MCF 10A (cell line): ENCODE measurements around the gene MNT. TPM values are rescaled to one million over a fixed set of nuclear protein-coding genes. Genes with fewer than 3 reads are reported as not detected.

Experiments used
- BruUV-seq: library from RNA; stranded (reverse); fragments of 400-500 nt; replicated peaks from 2 replicates; lab custom pipeline; 2021; lab: Mats Ljungman, UMichigan
- CTCF ChIA-PET: fragments of 300-600 bp; sonication (Branson Sonifier 250); formaldehyde crosslinking; extraction: SDS; loops from one replicate; lab custom pipeline; 2021; ENCODE audit warnings: antibody characterized with exemption, inconsistent platforms; lab: Yijun Ruan, JAX
- POLR2A ChIA-PET: fragments of 300-600, 350-650 bp; sonication (Branson Sonifier 250); formaldehyde crosslinking; extraction: SDS; loops from one replicate; lab custom pipeline; 2020; ENCODE audit warnings: antibody characterized with exemption, inconsistent platforms; lab: Yijun Ruan, JAX
- DNase-seq: peaks from one replicate; pipeline ENCODE4 v3.0.0-alpha.2; 2018; ENCODE audit not compliant: unreplicated experiment
- H3K27ac Mint-ChIP-seq: one replicate; pipeline ENCODE4 v1.8.0; 2022; ENCODE audit warnings: mild to moderate bottlenecking, low read depth, mixed read lengths; ENCODE audit not compliant: unreplicated experiment
- H3K27me3 Mint-ChIP-seq: one replicate; pipeline ENCODE4 v1.8.0; 2022; ENCODE audit warnings: mixed read lengths; ENCODE audit not compliant: insufficient read depth, unreplicated experiment
- H3K36me3 Mint-ChIP-seq: one replicate; pipeline ENCODE4 v1.8.0; 2022; ENCODE audit warnings: mild to moderate bottlenecking, moderate library complexity, mixed read lengths; ENCODE audit not compliant: insufficient read depth, unreplicated experiment
- H3K4me1 Mint-ChIP-seq: one replicate; pipeline ENCODE4 v1.8.0; 2022; ENCODE audit warnings: mixed read lengths; ENCODE audit not compliant: insufficient read depth, unreplicated experiment
- H3K4me3 Mint-ChIP-seq: one replicate; pipeline ENCODE4 v1.8.0; 2022; ENCODE audit warnings: mild to moderate bottlenecking, moderate library complexity, mixed read lengths; ENCODE audit not compliant: unreplicated experiment
- H3K9me3 Mint-ChIP-seq: one replicate; pipeline ENCODE4 v1.8.0; 2022; ENCODE audit warnings: mixed read lengths; ENCODE audit not compliant: unreplicated experiment
- intact Hi-C: fragments of 100-400 bp; cut with micrococcal nuclease; formaldehyde crosslinking; loops from 2 replicates; pipeline ENCODE4 v1.14.1; 2022
- total RNA-seq: library from RNA; stranded (reverse); gene quantifications from 2 replicates; pipeline ENCODE4 v1.2.3, GENCODE V29; 2022
- TF ChIP-seq, protein P1 (sequence below): fragments of 200-600 bp; IDR thresholded peaks from one replicate; pipeline ENCODE4 v1.8.0; 2022; ENCODE audit warnings: antibody characterized with exemption, mild to moderate bottlenecking; ENCODE audit not compliant: unreplicated experiment

The MNT gene
- total RNA-seq, 1 experiment from 2014 or later = 25.5 TPM

DNA sequence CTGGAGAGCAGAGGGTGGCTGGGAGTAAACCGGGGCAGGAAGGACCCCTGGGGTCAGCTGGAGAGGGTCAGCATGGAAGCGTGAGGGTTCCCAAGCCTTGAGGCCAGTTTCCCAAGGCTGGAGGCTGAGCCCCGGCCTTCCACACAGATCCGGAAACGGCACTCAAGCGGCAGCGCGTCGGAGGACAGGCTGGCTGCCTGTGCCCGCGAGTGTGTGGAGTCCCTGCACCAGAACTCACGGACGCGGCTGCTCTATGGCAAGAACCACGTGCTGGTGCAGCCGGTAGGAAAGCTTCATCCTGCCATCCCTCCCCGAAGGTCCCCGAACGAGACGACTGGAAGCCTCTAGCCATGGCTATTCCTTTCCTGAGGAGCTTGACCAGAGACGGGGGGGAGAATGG is 37.5 kb downstream of the MNT start:
- TF ChIP-seq, protein P1, sequence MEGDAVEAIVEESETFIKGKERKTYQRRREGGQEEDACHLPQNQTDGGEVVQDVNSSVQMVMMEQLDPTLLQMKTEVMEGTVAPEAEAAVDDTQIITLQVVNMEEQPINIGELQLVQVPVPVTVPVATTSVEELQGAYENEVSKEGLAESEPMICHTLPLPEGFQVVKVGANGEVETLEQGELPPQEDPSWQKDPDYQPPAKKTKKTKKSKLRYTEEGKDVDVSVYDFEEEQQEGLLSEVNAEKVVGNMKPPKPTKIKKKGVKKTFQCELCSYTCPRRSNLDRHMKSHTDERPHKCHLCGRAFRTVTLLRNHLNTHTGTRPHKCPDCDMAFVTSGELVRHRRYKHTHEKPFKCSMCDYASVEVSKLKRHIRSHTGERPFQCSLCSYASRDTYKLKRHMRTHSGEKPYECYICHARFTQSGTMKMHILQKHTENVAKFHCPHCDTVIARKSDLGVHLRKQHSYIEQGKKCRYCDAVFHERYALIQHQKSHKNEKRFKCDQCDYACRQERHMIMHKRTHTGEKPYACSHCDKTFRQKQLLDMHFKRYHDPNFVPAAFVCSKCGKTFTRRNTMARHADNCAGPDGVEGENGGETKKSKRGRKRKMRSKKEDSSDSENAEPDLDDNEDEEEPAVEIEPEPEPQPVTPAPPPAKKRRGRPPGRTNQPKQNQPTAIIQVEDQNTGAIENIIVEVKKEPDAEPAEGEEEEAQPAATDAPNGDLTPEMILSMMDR = no peak
- ChIA-PET CTCF (interaction anchor here (0.6 to 4.0 kb wide), 4 partner anchors 10 to 1348 kb away, joined by 3 to 22 read pairs (median 6); no protein-coding TSS in a partner anchor), POLR2A (interaction anchor here (0.7 to 1.0 kb wide), 2 partner anchors 20 to 29 kb away, joined by 4 to 5 read pairs; no protein-coding TSS in a partner anchor)
- no peak overlapping the region for H3K4me3 Mint-ChIP-seq
- no TSS peak for BruUV-seq
- intact Hi-C loops = no loop called here
- H3K27ac Mint-ChIP-seq = no peak overlapping the region
- DNase-seq = no peak
- H3K27me3 Mint-ChIP-seq = no peaks in the 10 kb centered on the region
- H3K4me1 Mint-ChIP-seq = peaks cover 17% of the 10 kb centered on the region
- no peaks in the 10 kb centered on the region for H3K9me3 Mint-ChIP-seq
- peaks cover 39% of the 10 kb centered on the region for H3K36me3 Mint-ChIP-seq

DNA sequence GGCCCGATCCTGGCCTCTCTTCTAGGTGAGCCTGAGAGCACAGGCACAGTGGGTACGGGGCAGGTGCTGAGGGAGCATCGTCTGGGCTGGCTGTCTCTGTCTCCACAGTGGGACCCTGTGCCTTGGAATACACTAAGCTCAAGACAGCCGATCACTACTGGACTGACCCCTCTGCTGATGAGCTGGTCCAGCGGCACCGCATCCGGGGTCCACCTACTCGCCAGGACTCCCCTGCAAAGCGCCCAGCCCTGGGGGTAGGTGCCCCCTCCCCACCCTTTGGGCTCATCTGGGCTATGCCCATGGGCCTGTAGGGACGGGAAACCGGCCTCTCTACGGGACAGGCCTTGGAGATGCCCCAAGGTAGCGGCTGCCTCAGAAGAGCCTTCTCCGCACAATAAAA is 38.0 kb downstream of the MNT start:
- Mint-ChIP-seq H3K9me3 (no peaks in the 10 kb centered on the region), H3K4me1 (peaks cover 17% of the 10 kb centered on the region), H3K36me3 (peaks cover 39% of the 10 kb centered on the region), H3K27me3 (no peaks in the 10 kb centered on the region), H3K27ac (no peak overlapping the region), H3K4me3 (no peak overlapping the region)
- DNase-seq = no peak
- intact Hi-C loops = no loop called here
- ChIA-PET CTCF (interaction anchor here (0.6 to 4.0 kb wide), 4 partner anchors 10 to 1348 kb away, joined by 3 to 22 read pairs (median 6); no protein-coding TSS in a partner anchor), POLR2A (interaction anchor here (1.0 kb wide), 1 partner anchor 20 kb away, joined by 4 read pairs; no protein-coding TSS in a partner anchor)
- TF ChIP-seq, protein P1 = no peak
- BruUV-seq = no TSS peak

DNA sequence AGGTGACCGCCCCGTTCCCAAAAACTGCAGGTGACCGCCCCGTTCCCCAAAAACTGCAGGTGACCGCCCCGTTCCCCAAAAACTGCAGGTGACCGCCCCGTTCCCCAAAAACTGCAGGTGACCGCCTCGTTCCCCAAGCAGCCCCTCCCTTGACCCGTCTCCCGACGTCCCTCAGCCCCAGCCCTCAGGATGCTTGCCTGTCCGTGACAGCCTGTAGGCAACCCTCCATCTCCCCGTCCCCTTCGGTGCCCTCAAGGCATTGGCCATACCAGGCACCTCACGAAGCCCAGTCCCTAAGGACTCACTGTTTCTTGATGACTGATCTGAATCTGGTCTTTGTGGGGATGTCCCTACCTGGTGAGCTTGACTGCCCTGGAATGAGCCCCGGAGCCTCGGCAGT is 38.4 kb downstream of the MNT start:
- no peak for DNase-seq
- TF ChIP-seq, protein P1 = no peak
- Mint-ChIP-seq H3K4me3 (no peak overlapping the region), H3K9me3 (no peaks in the 10 kb centered on the region), H3K27ac (no peak overlapping the region), H3K4me1 (peaks cover 17% of the 10 kb centered on the region), H3K36me3 (peaks cover 35% of the 10 kb centered on the region), H3K27me3 (no peaks in the 10 kb centered on the region)
- intact Hi-C loops = no loop called here
- CTCF ChIA-PET = interaction anchor here (0.6 to 4.0 kb wide), 3 partner anchors 9 to 166 kb away, joined by 3 to 22 read pairs (median 4); no protein-coding TSS in a partner anchor
- no TSS peak for BruUV-seq
- POLR2A ChIA-PET = interaction anchor here (5.2 kb wide), 1 partner anchor 26 kb away, joined by 31 read pairs; the partner anchor contains the start of gene TSR1

DNA sequence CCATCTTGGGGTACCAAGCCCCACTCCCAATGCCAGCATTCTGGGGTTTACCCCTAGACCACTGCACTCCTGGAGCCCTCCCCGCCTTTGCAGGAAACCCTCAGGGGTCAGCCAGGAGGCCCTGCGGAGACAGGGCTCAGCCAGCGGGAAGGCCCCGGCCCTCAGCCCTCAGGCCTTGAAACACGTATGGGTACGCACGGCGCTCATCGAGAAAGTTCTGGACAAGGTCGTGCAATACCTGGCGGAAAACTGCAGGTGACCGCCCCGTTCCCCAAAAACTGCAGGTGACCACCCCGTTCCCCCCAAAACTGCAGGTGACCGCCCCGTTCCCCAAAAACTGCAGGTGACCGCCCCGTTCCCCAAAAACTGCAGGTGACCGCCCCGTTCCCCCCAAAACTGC is 38.8 kb downstream of the MNT start:
- POLR2A ChIA-PET = interaction anchor here (3.1 to 5.2 kb wide), 2 partner anchors 21 to 26 kb away, joined by 10 to 31 read pairs; partner anchors contain the start of gene TSR1
- no TSS peak for BruUV-seq
- no peaks in the 10 kb centered on the region for H3K27me3 Mint-ChIP-seq
- TF ChIP-seq, protein P1 = no peak
- DNase-seq = no peak
- no peak overlapping the region for H3K27ac Mint-ChIP-seq
- CTCF ChIA-PET = interaction anchor here (1.1 to 4.0 kb wide), 2 partner anchors 9 to 54 kb away, joined by 3 to 22 read pairs; no protein-coding TSS in a partner anchor
- no peaks in the 10 kb centered on the region for H3K9me3 Mint-ChIP-seq
- no peak overlapping the region for H3K4me3 Mint-ChIP-seq
- peaks cover 31% of the 10 kb centered on the region for H3K36me3 Mint-ChIP-seq
- intact Hi-C loops = no loop called here
- H3K4me1 Mint-ChIP-seq = peaks cover 17% of the 10 kb centered on the region
